Inflammatory macrophage treated with lipopolysaccharide for 1 hour (primary cell): ENCODE results near the gene CBARP.

Source experiments
- DNase-seq, 2 donors: peaks; one replicate each; pipeline ENCODE4 v3.0.0-alpha.2; 2020 to 2022

Gene CBARP

DNA sequence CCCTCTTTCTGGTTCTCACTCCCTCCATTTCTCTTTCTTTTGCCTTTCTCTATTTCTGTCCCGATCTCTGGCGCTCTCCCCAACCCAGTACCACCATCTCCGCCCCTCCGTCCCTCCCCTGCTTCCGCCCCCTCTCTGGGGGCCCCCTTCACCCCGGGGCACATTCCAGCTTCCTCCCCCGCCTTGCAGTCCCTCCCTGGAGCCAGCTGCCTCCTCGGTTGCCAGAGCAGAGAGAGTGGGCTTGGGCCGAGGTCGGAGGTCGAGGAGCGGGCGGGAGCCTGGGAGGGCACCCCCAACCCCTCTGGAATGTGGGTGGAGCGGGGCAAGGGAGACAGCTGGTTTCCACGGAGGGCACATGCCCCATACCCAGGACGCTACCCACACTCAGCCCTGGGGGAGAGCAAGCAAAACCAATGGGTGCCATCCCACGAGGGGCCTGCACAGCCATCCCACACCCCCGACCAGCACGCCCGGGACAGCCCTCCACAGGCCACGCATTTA, 24.9 kb upstream of the CBARP start:
- DNase-seq: no peak

DNA sequence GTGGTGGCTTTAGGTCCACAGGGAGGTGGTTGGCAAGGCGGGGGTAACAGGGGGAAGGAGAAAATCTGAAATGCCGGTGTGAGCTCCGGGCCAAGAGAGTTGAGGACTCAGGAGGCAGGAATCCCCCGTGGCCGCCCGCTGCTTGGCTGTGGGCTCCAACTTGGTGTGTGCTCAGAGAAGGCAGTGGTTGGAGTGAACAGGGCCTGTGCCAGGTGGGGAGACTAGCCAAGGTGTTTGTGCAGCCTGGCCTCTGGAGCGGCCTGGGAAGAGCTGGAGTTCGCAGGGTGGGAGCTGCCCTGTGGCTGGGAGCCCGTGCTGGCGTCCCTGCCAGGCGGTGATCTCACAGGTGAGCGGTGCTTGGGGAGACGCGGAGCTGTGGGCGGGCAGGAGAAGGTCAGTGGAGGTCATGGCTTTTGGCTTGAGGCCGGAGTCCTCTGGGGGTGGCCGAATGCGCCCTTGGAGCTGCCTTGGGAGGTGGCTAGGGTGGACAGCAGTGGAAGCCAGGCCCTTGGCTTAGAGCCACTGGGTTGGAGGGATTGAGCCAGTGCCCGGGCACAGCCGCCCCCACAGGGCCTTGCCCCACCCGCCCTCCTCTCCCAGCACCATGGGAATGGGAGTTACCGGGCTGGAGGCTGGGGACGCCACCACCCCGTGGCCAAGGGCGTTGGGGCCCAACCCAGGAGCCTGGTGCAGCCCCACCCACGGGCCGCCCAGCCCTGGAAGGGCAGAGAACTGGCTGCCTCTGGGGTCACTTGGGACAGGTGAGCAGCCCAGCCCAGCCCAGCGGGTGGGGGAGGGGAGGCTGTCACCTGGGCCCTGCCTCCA, 24.2 kb upstream of the CBARP start:
- DNase-seq: no peak

DNA sequence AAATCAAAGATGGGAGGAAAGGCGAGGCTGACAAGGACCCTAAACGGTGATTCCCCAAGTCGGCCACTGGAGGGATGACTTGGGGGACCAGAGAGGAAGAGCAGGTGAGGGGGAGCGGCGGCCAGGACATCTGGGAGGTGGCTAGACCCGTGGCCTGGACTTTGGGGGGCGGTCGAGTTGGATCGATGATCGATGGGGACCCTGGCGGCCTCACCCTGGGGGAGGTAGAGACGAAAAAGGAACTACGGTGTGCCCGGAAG, 23.7 kb upstream of the CBARP start:
- no peak for DNase-seq

DNA sequence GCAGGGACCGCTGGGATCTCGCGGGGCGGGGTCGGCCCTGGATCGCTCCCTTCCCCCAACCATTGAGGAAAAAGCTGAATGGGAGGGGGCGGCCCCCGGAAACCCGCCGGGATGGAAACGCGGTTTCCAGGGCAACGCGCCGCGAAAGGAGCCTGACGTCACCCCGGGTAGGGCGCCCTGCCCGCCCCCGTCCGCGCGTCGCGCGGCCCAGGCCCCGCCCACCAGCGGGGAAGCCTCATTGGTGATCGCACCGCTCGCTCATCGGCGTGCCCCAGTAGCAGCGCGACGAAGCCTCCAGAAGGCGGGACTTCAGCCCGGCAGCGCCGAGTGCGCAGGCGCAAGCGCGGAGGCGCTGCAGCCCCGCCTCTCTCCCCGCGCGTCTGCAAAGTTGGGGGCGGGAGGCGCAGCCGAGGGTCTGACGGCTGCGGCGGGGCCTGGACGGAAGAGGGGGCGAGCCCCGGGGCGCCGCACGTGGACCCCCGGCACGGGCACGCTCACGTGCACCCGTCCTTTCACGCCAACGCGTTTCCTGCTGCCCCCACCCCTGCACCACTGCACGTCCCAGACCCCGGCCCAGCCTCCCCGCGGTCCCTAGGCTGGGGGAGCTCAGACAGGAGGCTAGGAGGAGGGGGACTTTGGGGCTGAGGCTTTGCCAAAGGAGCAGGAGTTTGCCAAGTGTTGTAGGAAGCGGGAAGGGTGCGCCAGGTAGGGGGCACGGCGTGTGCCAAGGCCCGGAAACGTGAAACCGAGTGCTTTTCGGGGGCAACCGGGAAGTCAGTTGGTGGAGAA, 23.1 kb upstream of the CBARP start:
- DNase-seq: peak; percentile 95 to 98

DNA sequence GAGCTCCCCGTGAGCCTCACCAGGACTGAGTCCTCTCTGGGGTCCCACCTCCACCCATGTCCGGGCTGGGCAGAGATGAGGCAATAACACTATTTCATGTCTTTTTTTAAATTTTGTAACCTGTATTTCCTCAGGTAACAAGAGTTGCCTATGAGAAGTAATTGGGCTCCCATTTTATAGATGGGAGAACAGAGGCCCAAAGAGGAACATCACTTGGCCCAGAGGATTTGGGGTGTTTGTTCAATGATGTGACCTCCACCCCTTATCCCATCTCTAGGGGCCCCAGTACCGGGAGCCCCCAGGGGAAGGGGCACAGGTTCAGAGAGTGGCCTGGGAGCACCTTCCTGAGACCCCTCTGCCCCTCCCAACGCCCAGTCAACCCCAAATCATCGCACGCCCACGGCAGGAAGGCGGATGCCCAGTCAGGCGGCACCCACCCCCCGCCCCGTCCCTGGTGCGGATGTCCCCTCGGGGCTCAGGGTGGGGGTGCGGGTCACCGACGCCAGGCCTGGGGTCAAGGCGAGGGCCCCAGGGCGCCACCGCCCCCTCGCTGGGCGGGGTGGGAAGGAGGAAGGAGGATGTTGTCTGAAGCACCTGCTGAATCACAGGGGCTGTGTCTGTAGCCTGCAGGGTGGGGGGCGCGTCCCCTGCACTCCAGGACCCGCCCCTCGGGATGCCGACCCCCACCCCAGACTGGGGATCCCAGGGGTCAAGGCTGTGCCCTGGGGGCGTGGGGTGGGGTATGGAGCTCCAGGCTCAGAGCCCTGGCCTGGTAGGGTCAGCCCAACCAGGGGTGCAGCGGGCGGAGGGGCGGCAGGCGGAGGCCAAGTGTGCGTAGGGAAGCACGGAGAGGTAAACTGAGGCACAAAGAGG, 22.3 kb upstream of the CBARP start:
- DNase-seq: no peak

DNA sequence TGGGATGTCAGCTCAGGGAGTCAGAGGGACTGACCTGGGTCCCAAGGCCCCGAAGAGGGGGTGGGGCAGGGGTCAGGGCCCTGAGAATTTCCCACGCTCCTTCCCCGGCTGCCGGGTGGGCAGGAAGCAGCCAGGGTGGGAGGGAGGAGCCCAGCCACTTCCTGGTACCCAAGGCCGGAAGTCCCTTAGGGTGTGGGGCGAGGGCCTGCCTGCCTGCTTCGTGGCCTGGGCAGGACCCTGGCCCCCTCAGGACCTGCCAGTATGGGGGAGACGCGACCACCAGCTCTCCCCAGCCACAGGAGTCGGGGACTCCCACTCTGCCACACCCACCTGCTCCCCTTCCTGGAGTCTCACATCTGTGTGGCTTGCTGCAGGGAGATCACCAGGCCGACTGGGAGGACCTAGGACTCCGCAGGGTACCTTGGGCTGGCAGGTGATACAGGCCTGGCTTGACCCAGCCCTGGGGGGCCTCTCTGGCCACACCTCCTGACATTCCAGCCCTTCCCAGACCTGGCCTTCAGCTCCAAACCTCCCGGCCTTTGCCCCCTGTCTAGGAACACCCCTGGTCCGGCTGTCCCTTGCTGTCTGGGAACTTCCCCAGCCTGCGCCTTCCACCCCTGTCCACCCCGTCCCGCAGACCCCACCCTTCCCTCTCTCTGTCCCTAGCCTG, 21.5 kb upstream of the CBARP start:
- peak in 1 of 2 donors; percentile 43 for DNase-seq

DNA sequence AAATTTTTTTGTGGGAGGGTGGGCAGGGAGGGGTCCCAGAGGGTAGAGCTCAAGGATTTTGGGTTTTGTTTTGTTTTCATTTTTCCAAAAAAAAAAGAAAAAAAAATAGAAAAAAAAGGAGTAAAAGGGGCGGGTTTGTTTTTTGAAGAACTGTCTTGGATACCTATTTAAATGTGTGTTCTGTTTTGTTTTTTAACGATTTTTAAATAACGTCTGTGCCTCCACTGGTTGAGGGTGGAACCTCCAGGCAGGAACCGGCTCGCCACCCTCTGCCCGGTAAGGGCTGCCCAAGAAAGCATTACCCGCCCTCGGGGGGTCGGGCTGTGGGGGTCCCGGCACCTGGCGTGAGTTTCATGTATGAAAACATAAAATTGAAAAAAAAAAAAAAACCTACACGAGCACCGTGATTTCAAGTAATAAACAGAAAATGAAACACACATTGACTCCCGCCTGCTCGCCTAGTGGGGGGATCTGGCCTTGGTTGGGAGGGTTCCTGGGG, 21.0 kb upstream of the CBARP start:
- DNase-seq: no peak

DNA sequence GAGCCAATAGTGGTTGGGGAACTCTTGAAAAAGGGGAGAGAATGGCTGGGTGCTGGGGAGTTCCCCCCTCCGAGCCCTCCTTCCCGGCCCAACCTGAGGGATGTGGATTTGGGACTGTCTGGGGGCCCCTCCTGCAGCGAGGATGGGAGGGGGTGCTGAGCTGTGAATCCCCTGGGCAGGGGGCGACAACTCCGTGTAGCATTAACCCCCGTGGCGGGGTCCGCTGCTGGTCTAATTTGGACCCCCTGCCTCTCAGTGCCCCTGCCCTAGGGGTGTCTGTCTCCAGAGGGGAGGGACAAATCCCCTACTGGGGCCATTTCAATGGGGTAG, 20.3 kb upstream of the CBARP start:
- no peak for DNase-seq

DNA sequence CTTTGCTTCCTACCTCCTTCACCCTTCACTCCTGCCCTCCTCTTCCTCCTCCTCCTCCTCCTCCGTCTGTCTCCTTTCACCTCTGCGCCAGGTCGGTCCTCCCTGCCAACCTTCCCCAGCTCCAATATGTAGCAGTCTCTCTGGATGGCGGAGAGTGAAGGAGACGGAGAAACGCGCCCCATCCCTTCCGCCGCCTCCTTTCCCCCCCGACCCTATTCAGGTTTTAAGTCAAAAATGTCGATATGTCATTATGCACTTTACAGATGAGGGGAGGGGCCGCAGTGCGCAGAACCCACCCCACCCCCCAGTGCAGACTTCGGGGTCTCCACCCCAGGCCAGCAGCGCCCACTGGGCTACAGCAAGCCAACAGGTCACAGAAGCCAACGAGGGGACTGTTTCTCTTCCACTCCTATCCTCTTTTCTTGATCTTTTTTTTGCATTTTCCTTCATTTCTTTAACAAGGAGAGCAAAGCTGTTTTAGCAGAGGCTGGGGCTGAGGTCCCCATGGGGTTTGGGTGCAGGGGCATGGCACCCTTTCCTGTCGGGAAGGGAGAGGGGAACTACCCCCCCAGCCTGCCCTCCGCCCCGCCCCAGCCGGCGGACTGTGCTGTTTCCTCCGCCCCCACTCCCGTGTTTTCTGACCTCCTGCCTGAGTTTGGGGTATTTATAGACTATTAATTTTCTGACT, 19.8 kb upstream of the CBARP start:
- DNase-seq: no peak

DNA sequence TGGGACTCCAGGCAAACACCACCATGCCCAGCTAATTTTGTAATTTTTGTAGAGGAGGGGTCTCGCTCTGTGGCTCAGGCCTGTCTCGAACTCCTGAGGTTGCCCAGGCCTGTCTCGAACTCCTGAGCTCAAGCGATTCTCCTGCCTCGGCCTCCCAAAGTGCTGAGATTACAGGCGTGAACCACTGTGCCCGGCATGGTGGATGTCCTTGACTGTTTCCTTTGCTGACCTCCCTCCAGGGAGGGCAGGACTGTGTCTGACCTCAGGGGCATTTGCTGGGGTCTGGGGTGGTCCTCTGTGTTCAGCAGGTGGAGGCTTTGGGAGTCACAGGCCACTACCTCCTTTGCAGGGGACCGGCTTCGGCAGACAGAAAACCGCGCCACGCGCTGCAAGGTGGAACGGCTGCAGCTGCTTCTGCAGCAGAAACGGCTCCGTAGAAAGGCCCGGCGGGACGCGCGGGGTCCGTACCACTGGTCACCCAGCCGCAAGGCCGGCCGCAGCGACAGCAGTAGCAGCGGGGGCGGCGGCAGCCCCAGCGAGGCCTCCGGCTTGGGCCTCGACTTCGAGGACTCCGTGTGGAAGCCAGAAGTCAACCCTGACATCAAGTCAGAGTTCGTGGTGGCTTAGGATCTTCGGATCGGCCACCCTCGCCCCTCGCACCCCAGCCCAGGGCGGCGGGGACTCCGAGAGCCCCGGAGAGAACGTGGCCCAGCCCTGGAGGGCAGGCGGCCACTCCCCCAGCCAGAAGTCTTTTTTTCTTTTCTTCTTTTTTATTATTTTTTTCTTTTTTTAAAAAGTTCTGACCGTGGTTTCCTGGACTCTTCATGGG, 19.1 kb upstream of the CBARP start:
- DNase-seq: no peak

DNA sequence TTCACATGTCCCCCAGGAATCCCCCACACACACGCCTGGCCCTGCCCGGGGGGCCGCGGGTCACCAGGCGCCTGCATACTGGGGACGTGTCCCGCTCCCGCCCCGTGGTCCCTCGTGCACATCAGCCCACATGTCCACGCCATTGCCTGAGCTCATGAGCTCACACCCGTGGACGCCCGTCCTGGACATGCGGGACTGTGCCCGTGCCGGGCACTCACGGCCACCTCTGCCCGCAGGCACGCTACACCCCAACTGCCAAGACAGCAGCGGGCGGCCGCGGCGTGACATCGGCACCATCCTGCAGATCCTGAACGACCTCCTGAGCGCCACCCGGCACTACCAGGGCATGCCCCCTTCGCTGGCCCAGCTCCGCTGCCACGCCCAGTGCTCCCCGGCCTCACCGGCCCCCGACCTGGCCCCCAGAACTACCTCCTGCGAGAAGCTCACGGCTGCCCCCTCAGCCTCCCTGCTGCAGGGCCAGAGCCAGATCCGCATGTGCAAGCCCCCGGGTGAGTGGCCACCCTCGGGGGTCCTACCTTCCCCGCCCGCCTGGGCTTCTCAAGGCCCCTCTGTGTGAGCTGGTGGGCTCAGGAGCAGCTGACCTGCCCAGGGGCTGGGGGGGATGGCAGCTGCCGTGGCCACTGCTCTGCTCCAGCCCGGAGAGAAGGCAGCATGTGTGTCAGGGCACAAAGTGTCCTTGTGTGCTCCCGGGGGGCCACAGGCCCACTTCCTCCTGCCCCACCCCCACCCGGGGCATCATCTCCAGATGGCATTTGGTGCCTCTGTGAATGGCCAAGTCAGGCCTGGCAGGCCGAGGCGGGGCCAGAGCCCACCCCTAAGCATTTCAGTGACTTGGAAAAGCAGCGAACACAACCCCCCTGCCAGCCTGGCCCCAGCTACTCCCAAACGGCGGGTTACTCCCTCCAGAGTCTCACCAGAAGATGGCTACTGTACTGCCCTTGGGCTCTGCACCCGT, 17.7 kb upstream of the CBARP start:
- no peak for DNase-seq

DNA sequence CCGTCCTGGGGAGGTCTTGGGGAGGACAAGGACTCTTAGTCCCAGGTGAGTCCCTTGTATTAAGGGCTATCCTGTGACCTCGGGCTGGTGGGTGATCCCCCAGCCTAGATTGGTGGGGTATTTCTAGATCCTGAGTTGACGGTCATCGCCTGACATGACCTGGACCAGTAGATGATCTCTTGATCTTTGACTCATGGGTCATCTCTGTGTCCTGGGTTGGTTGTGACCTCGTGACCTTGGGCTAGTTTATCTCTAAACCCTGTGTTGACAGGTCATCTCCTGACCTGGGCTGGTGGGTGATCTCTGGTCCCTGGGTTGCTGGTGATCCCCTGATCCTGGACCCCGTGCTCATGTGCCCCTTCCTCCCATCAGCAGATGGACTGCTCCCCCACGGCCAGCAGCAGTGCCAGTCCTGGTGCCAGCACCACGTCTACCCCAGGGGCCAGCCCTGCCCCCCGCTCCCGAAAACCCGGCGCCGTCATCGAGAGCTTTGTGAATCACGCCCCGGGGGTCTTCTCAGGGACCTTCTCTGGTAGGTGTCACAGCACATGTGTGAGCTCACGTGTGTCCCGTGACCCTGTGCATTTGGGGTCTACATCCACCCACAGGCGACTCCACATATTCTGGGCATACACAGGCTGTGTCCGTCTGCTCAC, 16.9 kb upstream of the CBARP start:
- no peak for DNase-seq

DNA sequence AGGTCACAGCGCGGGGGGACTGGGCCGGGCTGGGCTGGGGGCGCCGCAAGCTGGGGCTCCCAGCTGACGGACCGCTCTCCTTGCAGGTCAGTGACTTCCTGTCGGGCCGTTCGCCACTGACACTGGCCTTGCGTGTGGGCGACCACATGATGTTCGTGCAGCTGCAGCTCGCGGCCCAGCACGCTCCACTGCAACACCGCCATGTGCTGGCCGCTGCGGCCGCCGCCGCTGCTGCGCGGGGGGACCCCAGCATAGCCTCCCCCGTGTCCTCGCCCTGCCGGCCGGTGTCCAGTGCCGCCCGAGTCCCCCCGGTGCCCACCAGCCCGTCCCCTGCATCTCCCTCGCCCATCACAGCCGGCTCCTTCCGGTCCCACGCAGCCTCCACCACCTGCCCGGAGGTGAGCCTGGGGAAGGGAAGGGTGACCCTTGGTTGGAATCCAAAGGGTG, 16.3 kb upstream of the CBARP start:
- DNase-seq: no peak

DNA sequence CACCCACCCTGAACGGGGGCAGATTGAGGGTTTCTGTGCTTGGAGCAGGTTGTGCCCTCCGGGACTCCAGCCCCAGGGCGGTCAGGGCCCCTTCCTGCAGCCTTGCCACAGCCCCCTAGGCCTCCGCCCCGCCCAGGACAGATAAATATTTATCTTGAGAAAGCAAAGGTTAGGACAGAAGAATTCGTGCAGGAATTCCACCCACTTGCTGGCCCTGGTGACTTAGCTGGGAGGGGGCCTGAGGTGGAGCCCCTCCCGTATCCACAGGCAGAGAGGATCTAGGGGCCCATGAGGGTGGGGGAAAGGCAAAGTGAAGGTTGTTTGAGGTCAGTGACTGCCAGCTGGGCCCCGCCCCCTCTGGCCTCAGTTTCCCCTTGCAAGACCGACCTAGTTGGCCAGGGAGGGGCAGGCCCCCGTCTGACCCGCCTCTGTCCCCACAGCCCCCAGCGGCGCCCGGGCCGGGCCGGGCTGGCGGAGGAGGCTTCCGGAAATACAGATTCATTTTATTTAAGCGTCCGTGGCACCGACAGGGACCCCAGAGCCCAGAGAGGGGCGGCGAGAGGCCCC, 15.8 kb upstream of the CBARP start:
- DNase-seq: no peak

DNA sequence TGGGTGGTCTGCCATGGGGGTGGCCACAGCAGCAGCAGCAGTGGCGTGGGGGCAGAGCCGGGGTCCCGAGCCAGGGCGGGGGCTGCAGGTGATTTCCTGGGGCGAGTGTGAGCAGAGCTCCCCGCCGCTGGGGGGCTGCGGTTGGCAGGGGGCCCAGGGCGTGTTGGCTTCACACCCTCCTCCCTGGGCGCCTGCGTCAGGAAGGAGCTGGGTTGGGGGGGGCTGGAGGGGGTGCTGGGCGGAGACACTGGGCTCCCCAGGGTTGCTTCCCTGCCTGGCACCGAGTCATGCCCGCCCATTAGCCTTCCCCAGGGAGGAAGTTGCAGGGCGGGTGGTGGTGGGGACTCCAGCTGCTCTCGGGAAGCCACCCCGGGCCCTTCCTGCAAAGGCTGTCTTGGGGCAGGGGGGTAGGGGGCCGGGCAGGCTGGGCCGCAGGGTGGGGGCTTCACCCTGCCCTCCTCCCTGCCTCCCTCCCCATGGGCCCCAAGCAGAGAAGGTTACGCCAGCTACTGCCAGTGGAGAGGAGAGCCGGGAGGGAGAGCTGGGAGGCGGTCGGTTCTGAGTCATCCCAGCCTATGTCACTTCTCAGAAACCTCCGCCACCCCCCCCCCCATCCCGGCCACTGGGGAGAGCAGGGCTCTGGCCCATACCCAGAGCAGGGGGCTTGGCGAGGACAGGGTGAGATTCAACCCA, 15.2 kb upstream of the CBARP start:
- DNase-seq: peak; percentile 93 to 94

DNA sequence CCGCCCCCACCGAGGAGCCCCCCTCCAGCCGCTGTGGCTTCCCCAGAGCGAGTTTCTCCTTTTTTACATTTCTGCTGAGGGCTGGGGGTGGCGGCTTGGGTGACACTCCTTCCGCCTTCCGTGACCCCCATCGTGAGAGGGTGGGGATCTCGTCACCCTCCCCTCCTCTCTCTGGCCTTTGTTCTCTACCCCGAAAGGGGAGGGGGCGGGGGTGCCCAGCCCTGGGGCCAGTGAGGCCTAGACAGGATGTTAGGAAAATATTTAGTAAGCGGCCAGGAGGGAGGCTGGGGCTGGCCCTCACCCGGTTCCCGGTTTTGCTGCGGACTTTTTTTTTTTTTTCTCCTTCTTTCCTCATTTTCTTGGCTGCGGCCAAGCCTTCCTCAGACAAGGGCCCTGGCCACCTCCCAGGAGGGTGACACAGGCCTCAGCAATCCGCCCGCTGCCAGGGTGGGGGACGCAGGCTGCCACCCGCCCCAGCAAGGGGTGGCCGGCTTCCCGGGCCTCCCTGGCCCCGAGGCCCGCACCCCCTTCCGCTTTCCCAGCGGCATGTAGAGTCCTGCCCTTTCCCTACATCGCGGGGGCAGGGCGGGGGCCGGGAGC, 14.5 kb upstream of the CBARP start:
- DNase-seq: peak; percentile 90 to 94

DNA sequence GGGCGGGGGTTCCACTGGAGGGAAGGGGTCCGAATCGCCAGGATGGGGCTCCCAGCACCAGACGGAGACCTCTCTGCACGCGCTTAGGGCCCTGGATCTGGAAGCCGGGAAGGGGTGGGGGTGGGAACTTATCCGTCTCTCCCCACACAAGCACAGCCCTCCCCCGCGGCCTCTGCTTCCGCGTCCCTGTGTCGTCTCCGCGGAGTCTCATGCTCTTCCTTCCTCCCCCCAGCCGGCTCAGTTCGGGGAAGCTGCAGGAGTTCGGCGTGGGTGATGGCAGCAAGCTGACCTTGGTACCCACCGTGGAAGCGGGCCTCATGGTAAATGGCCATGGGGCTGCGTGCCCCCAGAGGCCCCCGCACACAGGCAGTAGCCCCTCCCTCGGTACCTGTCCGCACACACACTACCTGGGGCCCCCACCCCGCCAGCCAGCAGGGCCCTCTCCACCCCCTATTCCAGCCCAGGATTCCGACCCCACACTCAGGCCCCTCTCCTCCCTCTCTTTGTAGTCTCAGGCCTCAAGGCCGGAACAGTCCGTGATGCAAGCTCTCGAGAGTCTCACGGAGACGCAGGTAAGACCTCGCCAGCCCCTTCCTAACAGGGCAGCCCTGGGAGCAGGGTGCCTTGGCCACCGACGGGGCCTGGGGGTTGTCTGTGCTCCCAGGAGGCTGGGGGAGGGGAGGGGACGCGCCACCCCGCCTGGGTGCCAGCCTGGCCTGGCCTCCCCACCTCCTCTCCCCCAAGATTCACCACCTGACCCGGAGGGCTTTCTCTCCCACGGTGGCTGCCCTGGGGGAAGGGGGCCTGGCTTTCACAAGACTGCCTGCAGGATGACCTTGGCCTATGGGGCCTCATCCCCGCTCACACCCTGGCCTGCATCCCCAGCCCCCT, 13.8 kb upstream of the CBARP start:
- peak; percentile 92 to 95 for DNase-seq
